HepG2 (cell line): ENCODE measurements around the gene TJAP1. TPM values are rescaled to one million over a fixed set of nuclear protein-coding genes. Genes with fewer than 3 reads are reported as not detected.

ENCODE experiments used
- FIP1L1 ChIP-seq: fragments of 200-400 bp; formaldehyde crosslinking; IDR thresholded peaks from 2 replicates; pipeline ENCODE4 v1.6.1; 2018; ENCODE audit warnings: low read depth, mild to moderate bottlenecking, low read length, moderate library complexity, borderline replicate concordance; ENCODE audit not compliant: insufficient read depth
- HNRNPL ChIP-seq: fragments of 200-400 bp; formaldehyde crosslinking; IDR thresholded peaks from 2 replicates; pipeline ENCODE4 v1.6.1; 2017; ENCODE audit warnings: mild to moderate bottlenecking, low read depth, low read length
- KLF11 ChIP-seq: IDR thresholded peaks from 2 replicates; pipeline ENCODE4 v1.6.1; 2016; ENCODE audit warnings: missing compliant biosample characterization
- PCBP2 ChIP-seq: fragments of 200-400 bp; formaldehyde crosslinking; optimal IDR thresholded peaks from 2 replicates; pipeline ENCODE3; 2018; ENCODE audit warnings: low read length, low read depth; ENCODE audit not compliant: poor library complexity, severe bottlenecking
- RXRA ChIP-seq: sonication (generic); formaldehyde crosslinking; IDR thresholded peaks from 2 replicates; pipeline ENCODE4 v1.5.1; 2020; ENCODE audit warnings: missing genetic modification reagents
- SATB2 ChIP-seq: sonication (generic); formaldehyde crosslinking; IDR thresholded peaks from 2 replicates; pipeline ENCODE4 v1.5.0; 2020; ENCODE audit warnings: missing genetic modification reagents
- SRSF1 ChIP-seq: fragments of 200-400 bp; formaldehyde crosslinking; optimal IDR thresholded peaks from 2 replicates; pipeline ENCODE3; 2017; ENCODE audit warnings: mild to moderate bottlenecking, low read depth, low read length, moderate library complexity
- THAP11 ChIP-seq: IDR thresholded peaks from 2 replicates; pipeline ENCODE4 v1.6.1; 2016; ENCODE audit warnings: missing biosample characterization, missing genetic modification reagents
- TRIM24 ChIP-seq: sonication (generic); formaldehyde crosslinking; IDR thresholded peaks from 2 replicates; pipeline ENCODE4 v1.8.0; 2022; ENCODE audit warnings: mild to moderate bottlenecking, missing genetic modification reagents
- YEATS2 ChIP-seq: sonication (generic); formaldehyde crosslinking; IDR thresholded peaks from 2 replicates; pipeline ENCODE4 v1.4.0; 2020; ENCODE audit warnings: missing genetic modification reagents, borderline replicate concordance
- ZBTB42 ChIP-seq: sonication (generic); formaldehyde crosslinking; IDR thresholded peaks from 2 replicates; pipeline ENCODE4 v1.5.0; 2020; ENCODE audit warnings: mild to moderate bottlenecking, missing genetic modification reagents
- ZFP82 ChIP-seq: sonication (generic); formaldehyde crosslinking; IDR thresholded peaks from 2 replicates; pipeline ENCODE4 v1.5.1; 2020; ENCODE audit warnings: mild to moderate bottlenecking, missing genetic modification reagents, borderline replicate concordance
- ZFX ChIP-seq: sonication (generic); formaldehyde crosslinking; IDR thresholded peaks from 2 replicates; pipeline ENCODE4 v1.4.0; 2020; ENCODE audit warnings: mild to moderate bottlenecking, low read depth, missing genetic modification reagents, moderate library complexity
- ZIK1 ChIP-seq: sonication (generic); formaldehyde crosslinking; IDR thresholded peaks from 2 replicates; pipeline ENCODE4 v1.5.0; 2020; ENCODE audit warnings: mild to moderate bottlenecking, low read depth, missing genetic modification reagents, borderline replicate concordance
- ZNF224 ChIP-seq: sonication (generic); formaldehyde crosslinking; IDR thresholded peaks from 2 replicates; pipeline ENCODE4 v1.5.0; 2020; ENCODE audit warnings: mild to moderate bottlenecking, missing genetic modification reagents
- ZNF274 ChIP-seq: sonication (generic); formaldehyde crosslinking; IDR thresholded peaks from 2 replicates; pipeline ENCODE4 v1.5.1; 2020; ENCODE audit warnings: mild to moderate bottlenecking, missing genetic modification reagents
- ZNF280B ChIP-seq: sonication (generic); formaldehyde crosslinking; IDR thresholded peaks from 2 replicates; pipeline ENCODE4 v1.5.0; 2020; ENCODE audit warnings: missing genetic modification reagents, mild to moderate bottlenecking, borderline replicate concordance
- ZNF30 ChIP-seq: sonication (generic); formaldehyde crosslinking; IDR thresholded peaks from 2 replicates; pipeline ENCODE4 v1.5.0; 2020; ENCODE audit warnings: mild to moderate bottlenecking, missing genetic modification reagents
- ZNF326 ChIP-seq: sonication (generic); formaldehyde crosslinking; IDR thresholded peaks from 2 replicates; pipeline ENCODE4 v1.4.0; 2020; ENCODE audit warnings: missing genetic modification reagents, borderline replicate concordance
- ZNF414 ChIP-seq: sonication (generic); formaldehyde crosslinking; IDR thresholded peaks from 2 replicates; pipeline ENCODE4 v1.5.0; 2020; ENCODE audit warnings: missing genetic modification reagents
- ZNF574 ChIP-seq: sonication (generic); formaldehyde crosslinking; IDR thresholded peaks from 2 replicates; pipeline ENCODE4 v1.4.0; 2020; ENCODE audit warnings: missing genetic modification reagents
- ZNF737 ChIP-seq: sonication (generic); formaldehyde crosslinking; IDR thresholded peaks from 2 replicates; pipeline ENCODE4 v1.5.0; 2020; ENCODE audit warnings: missing genetic modification reagents, mild to moderate bottlenecking, borderline replicate concordance
- ZNF746 ChIP-seq: sonication (generic); formaldehyde crosslinking; IDR thresholded peaks from 2 replicates; pipeline ENCODE4 v1.8.0; 2022; ENCODE audit warnings: mild to moderate bottlenecking, missing genetic modification reagents
- ZNF777 ChIP-seq: sonication (generic); formaldehyde crosslinking; IDR thresholded peaks from 2 replicates; pipeline ENCODE4 v1.4.0; 2020; ENCODE audit warnings: missing genetic modification reagents
- ZSCAN22 ChIP-seq: sonication (generic); formaldehyde crosslinking; IDR thresholded peaks from 2 replicates; pipeline ENCODE4 v1.4.0; 2020; ENCODE audit warnings: mild to moderate bottlenecking, missing genetic modification reagents
- polyA plus RNA-seq, 8 experiments: library from polyadenylated mRNA; depleted of rRNA in 3 of 8; stranded (reverse) in 7 of 8; unstranded in 1 of 8; fragments of >200 nt; fragmentation: Illumina TruSeq in 4 of 8; extraction: Trizol in 4 of 8; gene quantifications; 2 replicates each; pipeline versions ENCODE4 v1.2.1 to v1.2.3, GENCODE V29; 2011 to 2016; ENCODE audit warnings: low read depth in 4 of 8, missing spikeins in 1 of 8, mixed read lengths in 1 of 8; ENCODE audit not compliant: insufficient read depth in 1 of 8
- total RNA-seq, 5 experiments: library from RNA; depleted of rRNA; stranded (reverse); fragments of >200 nt; fragmentation: Illumina TruSeq; extraction: Trizol; gene quantifications; 2 replicates each; pipeline ENCODE4 v1.2.3, GENCODE V29; 2016; ENCODE audit warnings: low read depth in 1 of 5

The TJAP1 gene
- total and polyA plus RNA-seq, 2 of the 13 experiments (the other 11 are each of a cell fraction or from before 2014, with no cell fraction given) = 15.7 to 41.6 TPM

GRCh38 chr6:43506667-43507471 is 29.5 kb downstream of the TJAP1 start (continued):
- TF ChIP-seq ZNF574 (CRISPR knock-in tag) (no peak; the same call in none of the 2 replicates), YEATS2 (CRISPR knock-in tag) (peak; percentile 44; the same call in 1 of the 2 replicates), THAP11 (peak; percentile 63; the same call in 1 of the 2 replicates), ZNF777 (CRISPR knock-in tag) (no peak), ZFP82 (CRISPR knock-in tag) (no peak), RXRA (CRISPR knock-in tag) (peak; percentile 56), ZNF274 (CRISPR knock-in tag) (peak; percentile 67; the same call in 1 of the 2 replicates), ZNF326 (CRISPR knock-in tag) (no peak), ZBTB42 (CRISPR knock-in tag) (no peak), ZNF224 (CRISPR knock-in tag) (0 out of 2 replicates have a peak, but pooled peaks have one; percentile 56), ZNF737 (CRISPR knock-in tag) (no peak; the same call in 1 of the 2 replicates), ZNF414 (no peak; the same call in 1 of the 2 replicates), SATB2 (CRISPR knock-in tag) (no peak), ZNF30 (CRISPR knock-in tag) (no peak), KLF11 (CRISPR knock-in tag) (no peak), ZFX (peak; percentile 81), SRSF1 (no peak), FIP1L1 (0 out of 2 replicates have a peak, but pooled peaks have one; percentile 56), ZSCAN22 (no peak), ZIK1 (CRISPR knock-in tag) (0 out of 2 replicates have a peak, but pooled peaks have one; percentile 33), ZNF280B (CRISPR knock-in tag) (peak; percentile 75; the same call in 1 of the 2 replicates), HNRNPL (no peak), ZNF746 (no peak), TRIM24 (CRISPR knock-in tag) (no peak), PCBP2 (no peak)
